ENCODE data around the gene FGF2. TPM values are rescaled to one million over a fixed set of nuclear protein-coding genes. Genes with fewer than 3 reads are reported as not detected.

Gene FGF2
- total RNA-seq, 1 experiment from 2014 or later, result 99.0 TPM

DNA sequence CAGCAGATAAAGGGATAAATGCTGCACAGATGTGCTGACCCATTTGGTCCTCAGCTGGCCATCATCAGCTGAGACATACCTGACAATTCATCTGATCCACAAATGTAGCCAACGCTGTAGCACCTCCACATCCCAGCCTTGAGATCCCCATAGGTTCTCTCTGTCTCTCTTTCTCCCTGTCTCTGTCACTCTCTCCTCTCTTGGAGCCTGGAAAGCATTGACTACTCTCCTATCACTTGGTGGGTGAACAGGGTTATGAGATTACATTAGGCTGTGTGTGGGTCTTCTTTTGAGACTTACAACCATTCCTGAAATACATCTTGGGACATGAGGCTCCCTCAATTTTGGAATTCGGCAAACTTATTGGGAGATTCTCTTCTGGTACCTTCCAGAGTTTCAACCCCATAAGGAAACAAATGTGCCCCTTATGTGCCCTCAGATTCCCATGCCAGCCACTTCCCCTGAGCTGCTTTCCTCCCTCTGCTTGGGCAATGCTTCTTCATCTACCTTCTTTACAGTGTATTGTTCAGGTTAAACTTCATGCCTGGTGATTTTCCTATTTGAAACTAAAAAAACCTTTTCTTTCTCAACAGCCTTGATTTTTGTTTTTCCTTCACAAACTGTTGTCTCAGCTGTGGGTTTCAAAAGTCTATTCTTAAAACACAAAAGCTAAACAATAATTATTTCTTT, 29.1 kb upstream of the FGF2 start:
- peak overlapping the region; percentile 83 for H4K91ac ChIP-seq (ENCODE audit: insufficient read length, low read depth, low read length)
- no peak overlapping the region for H3K9ac ChIP-seq (ENCODE audit: extremely low read depth, insufficient read length, low read length)
- H2BK20ac ChIP-seq (ENCODE audit: low read depth, low read length, poor library complexity, severe bottlenecking), result peak overlapping the region; percentile 50
- H2BK5ac ChIP-seq (ENCODE audit: insufficient read length, low read length), result peak overlapping the region; percentile 37
- no peak overlapping the region for H3K56ac ChIP-seq (ENCODE audit: insufficient read length, low read depth, low read length)
- no peaks in the 10 kb centered on the region for H3K79me1 ChIP-seq (ENCODE audit: insufficient read depth, low read depth, low read length, poor library complexity, severe bottlenecking)
- H2BK12ac ChIP-seq (ENCODE audit: insufficient read length, low read depth, low read length), result peak overlapping the region; percentile 89
- H3K4me2 ChIP-seq (ENCODE audit: insufficient read depth, insufficient read length, low read length), result no peak overlapping the region
- no peak for TF ChIP-seq CTCF (conservative IDR thresholded peaks at IDR 0.05)
- peak overlapping the region; percentile 31 for H3K18ac ChIP-seq (ENCODE audit: insufficient read length, low read depth, low read length)
- Mint-ChIP-seq H3K27me3 (ENCODE audit: low read depth) (no peaks in the 10 kb centered on the region), H3K27ac (peak overlapping the region; percentile 96 to 99 (median 99)), H3K36me3 (ENCODE audit: insufficient read depth in 1 of 3, low read depth in 3 of 3) (peaks cover 0 to 15% (median 0%) of the 10 kb centered on the region in 3 experiments; a peak in 2 of 7 replicates), H3K4me1 (peaks cover 40 to 51% of the 10 kb centered on the region in 2 experiments), H3K4me3 (peak overlapping the region in 1 of 2 experiments; percentile 14; a peak in 2 of 5 replicates), H3K9me3 (peaks cover 0 to 2% of the 10 kb centered on the region in 2 experiments; a peak in 1 of 5 replicates)
- peak overlapping the region; percentile 70 for H3K4ac ChIP-seq (ENCODE audit: low read depth, low read length)
- H3T11ph ChIP-seq (ENCODE audit: low read length), result peak overlapping the region; percentile 88
- no peaks in the 10 kb centered on the region for H3K27me3 ChIP-seq (ENCODE audit: insufficient read depth, low read length)
- H4K20me1 ChIP-seq (ENCODE audit: control insufficient read depth, insufficient read depth, insufficient read length), result no peaks in the 10 kb centered on the region
- peak overlapping the region; percentile 81 for H4K8ac ChIP-seq (replicated peaks; ENCODE audit: insufficient read length, low read depth, low read length)
- no CpG with 5 or more reads among the region's 2 CpGs for WGBS (ENCODE audit: extremely low coverage, insufficient read length, low lambda C conversion rate)
- H3K23ac ChIP-seq (ENCODE audit: insufficient read length, low read depth, low read length), result no peak overlapping the region
- H3K9me3 ChIP-seq (ENCODE audit: control insufficient read depth, low read depth, low read length), result no peaks in the 10 kb centered on the region
- H2AFZ ChIP-seq (ENCODE audit: low read length), result no peak overlapping the region
- no peaks in the 10 kb centered on the region for H3K23me2 ChIP-seq (ENCODE audit: insufficient read length, low read depth, low read length, poor library complexity, severe bottlenecking)
- peak overlapping the region; percentile 98 for H3K27ac ChIP-seq (ENCODE audit: insufficient read length, low read depth, low read length)
- H4K5ac ChIP-seq (ENCODE audit: insufficient read length, low read depth, low read length), result peak overlapping the region; percentile 45
- DNase-seq, result no peak
- peak overlapping the region; percentile 15 for H2AK5ac ChIP-seq (ENCODE audit: insufficient read length, low read length)
- H2BK120ac ChIP-seq (ENCODE audit: low read depth, low read length, poor library complexity, severe bottlenecking), result peak overlapping the region; percentile 63
- H3K14ac ChIP-seq (ENCODE audit: insufficient read depth, low read length), result peak overlapping the region; percentile 69; the same call in 1 of the 2 replicates
- peaks cover 16% of the 10 kb centered on the region for H3K4me1 ChIP-seq (ENCODE audit: insufficient read depth, low read length)
- no peak overlapping the region for H2BK15ac ChIP-seq (ENCODE audit: low read depth, low read length)
- no peaks in the 10 kb centered on the region for H3K79me2 ChIP-seq (ENCODE audit: insufficient read depth, low read length)

Data from H9 (cell line).